NB4 (cell line): ENCODE results near the gene FOXM1.

Source experiments
- DNase-seq: peaks from one replicate; pipeline ENCODE4 v3.0.0; 2010; ENCODE audit warnings: low read depth
- H3K4me3 ChIP-seq: one replicate; pipeline ENCODE4 v1.5.1; 2011; ENCODE audit warnings: mild to moderate bottlenecking, low read depth, low read length, moderate library complexity
- CTCF ChIP-seq: IDR thresholded peaks from one replicate; pipeline ENCODE4 v1.5.1; 2012; ENCODE audit warnings: low read depth, low read length
- MYC ChIP-seq: IDR thresholded peaks from 2 replicates; pipeline ENCODE4 v1.6.1; 2011; ENCODE audit warnings: low read depth, low read length
- POLR2A ChIP-seq: IDR thresholded peaks from 2 replicates; pipeline ENCODE4 v1.6.1; 2011; ENCODE audit warnings: mild to moderate bottlenecking; ENCODE audit not compliant: insufficient read length; ENCODE audit errors: extremely low read depth
- TF ChIP-seq, protein P1 (sequence below): IDR thresholded peaks from 2 replicates; pipeline ENCODE4 v1.6.1; 2011; ENCODE audit warnings: low read depth, low read length

Gene FOXM1, protein sequence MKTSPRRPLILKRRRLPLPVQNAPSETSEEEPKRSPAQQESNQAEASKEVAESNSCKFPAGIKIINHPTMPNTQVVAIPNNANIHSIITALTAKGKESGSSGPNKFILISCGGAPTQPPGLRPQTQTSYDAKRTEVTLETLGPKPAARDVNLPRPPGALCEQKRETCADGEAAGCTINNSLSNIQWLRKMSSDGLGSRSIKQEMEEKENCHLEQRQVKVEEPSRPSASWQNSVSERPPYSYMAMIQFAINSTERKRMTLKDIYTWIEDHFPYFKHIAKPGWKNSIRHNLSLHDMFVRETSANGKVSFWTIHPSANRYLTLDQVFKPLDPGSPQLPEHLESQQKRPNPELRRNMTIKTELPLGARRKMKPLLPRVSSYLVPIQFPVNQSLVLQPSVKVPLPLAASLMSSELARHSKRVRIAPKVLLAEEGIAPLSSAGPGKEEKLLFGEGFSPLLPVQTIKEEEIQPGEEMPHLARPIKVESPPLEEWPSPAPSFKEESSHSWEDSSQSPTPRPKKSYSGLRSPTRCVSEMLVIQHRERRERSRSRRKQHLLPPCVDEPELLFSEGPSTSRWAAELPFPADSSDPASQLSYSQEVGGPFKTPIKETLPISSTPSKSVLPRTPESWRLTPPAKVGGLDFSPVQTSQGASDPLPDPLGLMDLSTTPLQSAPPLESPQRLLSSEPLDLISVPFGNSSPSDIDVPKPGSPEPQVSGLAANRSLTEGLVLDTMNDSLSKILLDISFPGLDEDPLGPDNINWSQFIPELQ

GRCh38 chr12:2877047-2877952 lies at the start of gene FOXM1, which contains the start of gene RHNO1:
Gene FOXM1, minus strand, starts transcription at chr12:2877174. Its CDS starts 2,696 bp downstream, at chr12:2874478.
Gene RHNO1, plus strand, starts transcription at chr12:2877223. Its CDS starts 8,144 bp downstream, at chr12:2885367.
- TF ChIP-seq CTCF = no peak
- TF ChIP-seq, protein P1, sequence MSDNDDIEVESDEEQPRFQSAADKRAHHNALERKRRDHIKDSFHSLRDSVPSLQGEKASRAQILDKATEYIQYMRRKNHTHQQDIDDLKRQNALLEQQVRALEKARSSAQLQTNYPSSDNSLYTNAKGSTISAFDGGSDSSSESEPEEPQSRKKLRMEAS = peak; percentile 88
- peak; percentile 64 for TF ChIP-seq MYC
- TF ChIP-seq POLR2A = peak; percentile 70
- H3K4me3 ChIP-seq = peak within 1 kb of the TSS; percentile 88
- DNase-seq = peak; percentile 91

DNA sequence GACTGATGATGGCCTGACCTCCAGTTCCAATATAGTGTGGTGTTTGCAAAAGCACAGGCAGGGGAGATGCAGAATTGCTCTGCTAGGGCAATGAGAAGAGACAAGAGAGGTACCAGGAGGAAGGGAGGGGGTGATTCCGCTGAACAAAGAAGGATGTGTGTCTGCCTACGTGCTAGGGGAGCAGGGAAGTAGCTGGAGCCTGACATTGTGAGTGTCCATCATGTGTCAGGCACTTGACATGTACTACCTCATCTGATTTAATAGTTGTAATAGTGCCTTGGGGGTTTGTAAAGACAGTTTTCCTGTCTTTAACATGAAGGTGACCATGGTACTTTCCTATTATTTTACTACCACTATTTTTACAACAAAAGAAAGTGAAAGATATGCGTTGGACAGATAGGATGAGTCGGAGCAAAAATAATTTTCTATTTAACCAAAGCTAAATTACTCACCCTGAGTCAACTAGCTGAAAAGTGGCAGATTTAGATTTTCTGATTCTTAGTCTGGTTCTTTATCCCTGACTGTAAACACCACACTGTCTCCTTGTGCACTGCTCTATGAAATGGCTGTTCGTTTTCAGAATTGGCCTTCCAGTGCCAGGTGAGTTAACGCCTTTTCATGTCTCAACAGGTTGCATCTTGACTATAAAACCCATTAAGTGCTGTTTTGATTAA lies 48.5 kb upstream of the FOXM1 start:
- DNase-seq = no peak
- H3K4me3 ChIP-seq = no peak overlapping the region
- TF ChIP-seq, protein P1 = no peak

DNA sequence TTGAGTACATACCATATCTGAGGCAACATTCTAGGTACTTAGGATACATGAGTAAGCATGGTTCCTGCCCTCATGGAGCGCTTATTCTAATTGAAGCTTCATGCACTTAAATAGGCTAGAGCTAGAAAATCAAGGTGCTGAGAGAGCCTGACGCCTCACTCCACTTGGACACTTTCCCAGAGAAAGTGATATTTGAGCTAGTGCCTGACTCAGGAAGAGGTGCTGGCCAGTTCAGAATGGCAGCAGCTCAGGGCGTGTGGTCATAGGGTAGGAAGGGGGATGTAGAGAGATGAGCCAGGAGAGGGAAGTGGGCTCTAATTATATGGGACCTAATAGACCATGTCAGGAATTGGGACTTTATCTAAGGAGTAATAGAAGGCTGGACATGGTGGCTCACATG lies 47.0 kb upstream of the FOXM1 start:
- H3K4me3 ChIP-seq = no peak overlapping the region
- DNase-seq = no peak
- no peak for TF ChIP-seq POLR2A
- TF ChIP-seq, protein P1 = no peak
- TF ChIP-seq CTCF = no peak
- TF ChIP-seq MYC = no peak

DNA sequence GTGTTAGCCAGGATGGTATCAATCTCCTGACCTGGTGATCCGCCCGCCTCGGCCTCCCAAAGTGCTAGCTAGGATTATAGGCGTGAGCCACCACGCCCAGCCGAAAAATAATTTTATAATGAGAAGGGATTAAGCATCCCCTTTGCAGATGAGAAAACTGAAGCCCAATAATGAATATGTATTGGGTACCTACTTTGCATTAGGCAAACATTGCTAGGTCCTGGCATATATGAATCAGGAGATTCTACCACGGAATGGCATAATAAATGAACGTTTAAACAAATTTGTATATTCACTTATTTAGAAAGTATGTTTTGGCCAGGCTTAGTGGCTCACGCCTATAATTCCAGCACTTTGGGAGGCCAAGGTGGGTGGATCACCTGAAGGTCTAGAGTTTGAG lies 46.1 kb upstream of the FOXM1 start:
- no peak for DNase-seq
- TF ChIP-seq, protein P1 = no peak
- no peak for TF ChIP-seq POLR2A
- no peak for TF ChIP-seq MYC
- TF ChIP-seq CTCF = no peak

GRCh38 chr12:2922329-2922728 lies 45.4 kb upstream of the FOXM1 start:
- no peak for DNase-seq
- TF ChIP-seq POLR2A (no peak), CTCF (no peak), MYC (no peak)
- TF ChIP-seq, protein P1 = no peak
- H3K4me3 ChIP-seq = no peak overlapping the region

More for the DNA sequence above, 46.1 kb upstream of the FOXM1 start:
- no peak overlapping the region for H3K4me3 ChIP-seq
